GM21576 (cell line): Measurements from ENCODE around the gene ST6GALNAC3.
"Not testable (repeated sequence)": the region's sequence is repeated elsewhere in the genome, so short reads cannot be mapped to it uniquely, and the experiment has no call there.

Experiments
- ATAC-seq: cut with Tn5 transposase; IDR thresholded peaks from one replicate; pipeline ENCODE4 v1.9.1; 2021; ENCODE audit warnings: mild to moderate bottlenecking, moderate library complexity; ENCODE audit not compliant: unreplicated experiment

ST6GALNAC3 gene

DNA sequence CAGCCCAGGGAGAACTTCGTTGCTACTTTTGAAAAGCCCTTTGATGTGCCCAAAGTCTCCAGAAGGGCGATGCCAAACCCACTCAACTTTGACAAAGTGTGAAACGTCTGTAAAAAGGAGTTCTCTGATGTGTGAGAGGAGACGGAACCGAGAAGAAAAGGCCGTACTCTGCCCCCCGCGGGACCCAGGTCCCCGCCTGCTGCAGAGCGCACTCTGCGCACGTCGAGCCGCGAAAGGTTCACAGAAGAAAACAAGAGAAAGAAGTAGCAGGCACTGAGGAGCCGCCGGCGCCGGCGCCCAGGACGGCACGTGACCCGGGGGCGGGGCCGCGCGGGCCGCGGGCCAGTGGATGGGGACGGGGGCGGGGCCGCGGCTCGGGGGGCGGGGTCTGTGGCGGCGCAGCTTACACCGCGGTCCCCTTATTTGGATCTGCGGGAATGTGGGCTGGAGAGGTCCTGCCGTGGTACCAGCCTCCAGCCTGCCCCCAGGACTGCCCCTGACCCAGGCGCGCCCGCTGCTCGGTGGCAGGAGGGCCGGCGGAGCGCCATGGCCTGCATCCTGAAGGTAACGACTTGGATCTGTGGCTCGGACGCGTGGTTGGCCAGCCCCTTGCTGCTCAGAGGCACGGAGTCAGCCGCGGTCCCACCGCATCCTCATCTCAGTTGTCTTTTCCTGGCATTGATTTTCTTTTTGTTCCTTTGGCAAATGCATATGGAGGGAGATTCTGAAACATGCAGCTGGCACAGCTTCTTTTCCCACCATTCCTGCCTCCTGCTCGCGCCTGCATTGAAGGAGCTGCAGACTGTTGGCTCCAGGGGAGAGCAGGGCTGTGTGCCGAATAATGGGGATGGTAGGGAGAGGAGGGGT lies at the start of gene ST6GALNAC3:
Gene ST6GALNAC3 (plus strand): TSS at position 426 of the 867 bp plus-strand sequence.
- ATAC-seq: peak; percentile 79

- no peak for ATAC-seq
These were observed 47.2 kb upstream of the ST6GALNAC3 start for GRCh38 chr1:76027341-76027740.

DNA sequence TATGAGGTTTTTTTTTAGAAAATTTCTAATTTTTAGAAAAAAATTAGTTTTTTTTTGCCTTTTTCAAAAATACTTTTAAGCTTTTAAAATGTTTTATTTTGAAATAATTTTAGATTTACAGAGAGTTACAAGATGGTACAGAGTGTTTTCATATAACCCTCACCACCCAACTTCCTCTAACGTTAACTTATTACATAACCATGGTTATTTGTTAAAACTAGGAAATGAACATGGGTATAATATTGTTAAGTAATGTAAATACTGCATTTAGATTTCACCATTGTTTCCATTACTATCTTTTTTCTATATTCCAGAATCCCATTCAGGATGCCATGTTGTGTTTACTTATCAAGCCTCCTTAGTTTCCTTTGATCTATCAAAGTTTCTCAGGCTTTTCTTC lies 45.2 kb upstream of the ST6GALNAC3 start:
- no peak for ATAC-seq

- ATAC-seq: no peak
These were observed 43.0 kb upstream of the ST6GALNAC3 start for GRCh38 chr1:76031496-76031895.

DNA sequence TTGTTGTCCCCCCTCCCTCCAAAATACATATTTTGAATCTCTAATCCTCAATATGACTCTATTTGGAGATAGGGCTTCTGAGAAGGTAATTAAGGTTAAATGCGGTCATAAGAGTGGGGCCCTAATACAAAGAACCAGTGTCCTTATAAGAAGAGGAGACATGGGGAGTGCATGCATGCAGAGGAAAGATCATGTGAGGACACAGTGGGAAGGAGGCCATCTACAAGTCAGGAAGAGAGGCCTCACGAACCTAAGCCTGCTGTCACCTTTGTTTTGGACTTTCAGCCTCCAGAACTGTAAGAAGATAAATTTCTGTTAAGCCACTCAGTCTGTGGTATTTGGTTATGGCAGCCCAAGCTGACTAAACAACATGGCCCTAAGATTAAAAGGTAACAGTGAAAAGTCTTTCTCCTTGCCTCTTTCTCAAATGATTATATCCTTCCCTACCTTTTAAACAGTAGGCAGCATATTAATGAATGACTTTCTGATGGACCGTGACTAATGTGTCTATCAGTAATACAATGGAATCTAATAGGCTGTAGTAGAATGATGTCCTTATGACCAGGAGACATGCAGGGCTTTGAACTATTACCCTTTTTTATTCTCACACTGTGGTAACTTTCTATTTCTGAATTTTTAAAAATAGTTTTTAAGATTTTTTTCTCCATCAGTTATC lies 40.6 kb upstream of the ST6GALNAC3 start:
- ATAC-seq: no peak

DNA sequence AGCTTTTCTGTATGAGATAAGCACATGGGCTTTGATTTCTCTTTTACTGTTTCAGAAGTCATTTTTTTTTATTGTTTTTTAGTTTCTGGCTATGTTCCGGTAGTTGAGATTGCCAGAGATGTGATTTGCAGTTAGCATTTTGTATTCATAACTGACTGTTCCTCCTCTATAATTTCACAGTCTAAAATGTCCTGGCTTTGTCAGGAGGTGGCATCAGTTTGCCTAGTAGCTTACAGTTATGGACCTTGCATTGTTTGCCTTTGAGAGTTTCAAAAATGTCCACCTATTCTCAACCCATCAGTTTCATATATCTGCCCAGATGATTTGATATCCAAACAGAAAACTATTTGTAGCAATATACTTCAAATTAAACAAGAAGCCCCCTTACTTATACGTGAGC lies 39.5 kb upstream of the ST6GALNAC3 start:
- ATAC-seq: no peak

DNA sequence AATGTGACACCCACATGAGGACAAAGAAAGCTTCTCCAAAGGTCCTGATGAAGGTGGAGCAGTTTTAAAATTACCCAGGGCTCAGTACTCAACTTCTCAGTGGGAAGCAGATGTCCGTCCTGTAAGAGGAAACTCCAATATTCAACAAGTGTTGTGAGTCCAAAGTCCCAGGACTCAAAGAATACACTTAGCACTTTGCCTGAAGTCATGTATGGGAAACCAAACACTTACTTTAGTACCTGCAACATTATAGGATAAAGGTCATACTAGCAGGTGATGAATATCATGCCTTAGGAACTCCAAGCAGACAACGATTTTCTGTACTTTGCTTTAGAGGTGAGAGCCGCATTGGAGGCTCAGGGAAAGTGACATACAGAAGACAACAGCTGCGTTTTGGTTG lies 37.2 kb upstream of the ST6GALNAC3 start:
- ATAC-seq: no peak

- no peak for ATAC-seq
These were observed 36.1 kb upstream of the ST6GALNAC3 start for GRCh38 chr1:76038287-76039004.

- ATAC-seq: no peak
These were observed 28.4 kb upstream of the ST6GALNAC3 start for GRCh38 chr1:76046149-76046548.

DNA sequence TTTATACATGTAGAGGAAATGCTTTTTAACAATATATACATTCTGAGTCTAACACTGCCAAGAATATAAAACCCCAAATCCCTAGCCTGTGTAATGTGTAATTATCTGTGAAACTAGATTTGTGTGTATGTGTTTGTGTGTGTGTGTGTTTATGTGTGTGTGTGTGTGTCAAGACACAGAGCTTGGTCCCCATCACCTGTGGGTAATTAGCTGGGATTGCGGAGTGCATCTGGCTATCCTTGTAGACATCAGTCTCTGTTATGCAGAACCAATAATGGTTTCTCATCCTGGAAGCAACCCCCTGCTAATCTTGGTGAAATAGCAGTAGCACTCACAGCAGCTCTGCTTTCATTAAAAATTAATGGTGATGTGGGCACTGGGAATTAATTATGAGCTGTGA lies 26.3 kb upstream of the ST6GALNAC3 start:
- no peak for ATAC-seq

DNA sequence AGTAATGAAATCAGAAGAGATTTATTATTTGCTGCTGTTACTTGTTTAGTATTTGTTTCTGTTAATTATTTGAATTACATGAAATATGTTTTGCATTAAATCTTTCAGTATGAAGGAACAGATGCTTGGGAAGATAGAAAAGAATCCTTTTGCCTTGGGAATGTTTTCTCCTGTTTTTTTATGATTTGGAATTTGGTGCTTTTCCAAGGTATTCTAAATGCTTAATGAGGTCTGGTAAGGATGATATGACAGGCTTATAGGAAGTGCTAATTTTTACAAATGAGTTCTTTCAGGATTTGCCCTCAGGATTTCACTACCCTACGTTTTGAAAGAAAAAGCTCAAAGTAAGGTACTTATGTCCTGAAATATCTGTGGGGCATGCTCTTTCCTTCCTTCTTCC lies 25.6 kb upstream of the ST6GALNAC3 start:
- no peak for ATAC-seq

DNA sequence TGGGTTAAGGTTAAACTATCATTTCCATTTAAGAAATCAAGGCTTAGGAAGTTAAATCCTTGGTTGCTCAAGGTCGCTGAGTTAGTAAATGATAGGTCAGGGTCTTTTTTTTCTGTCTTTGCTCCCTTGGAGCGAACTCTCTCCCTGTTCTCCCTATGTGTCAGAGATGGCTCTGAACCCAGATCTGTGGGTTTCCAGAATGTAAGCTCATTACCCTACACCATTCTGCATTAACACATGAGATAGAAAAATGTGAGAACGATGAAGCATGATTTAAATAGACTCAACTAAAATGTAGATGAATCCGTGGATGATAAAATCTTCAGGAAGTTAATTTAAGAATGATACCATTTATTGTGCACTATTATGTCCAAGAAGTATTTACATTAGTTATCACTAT lies 25.0 kb upstream of the ST6GALNAC3 start:
- ATAC-seq: no peak

DNA sequence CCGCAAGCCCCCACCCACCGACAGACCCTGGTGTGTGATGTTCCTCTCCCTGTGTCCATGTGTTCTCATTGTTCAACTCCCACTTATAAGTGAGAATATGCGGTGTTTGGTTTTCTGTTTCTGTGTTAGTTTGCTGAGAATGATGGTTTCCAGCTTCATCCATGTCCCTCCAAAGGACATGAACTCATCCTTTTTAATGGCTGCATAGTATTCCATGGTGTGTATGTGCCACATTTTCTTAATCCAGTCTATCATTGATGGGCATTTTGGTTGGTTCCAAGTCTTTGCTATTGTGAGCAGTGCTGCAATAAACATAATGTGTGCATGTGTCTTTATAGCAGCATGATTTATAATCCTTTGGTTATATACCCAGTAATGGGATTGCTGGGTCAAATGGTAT lies 24.5 kb upstream of the ST6GALNAC3 start:
- ATAC-seq: not testable (repeated sequence)

GRCh38 chr1:76053021-76053420 lies 21.5 kb upstream of the ST6GALNAC3 start:
- no peak for ATAC-seq

DNA sequence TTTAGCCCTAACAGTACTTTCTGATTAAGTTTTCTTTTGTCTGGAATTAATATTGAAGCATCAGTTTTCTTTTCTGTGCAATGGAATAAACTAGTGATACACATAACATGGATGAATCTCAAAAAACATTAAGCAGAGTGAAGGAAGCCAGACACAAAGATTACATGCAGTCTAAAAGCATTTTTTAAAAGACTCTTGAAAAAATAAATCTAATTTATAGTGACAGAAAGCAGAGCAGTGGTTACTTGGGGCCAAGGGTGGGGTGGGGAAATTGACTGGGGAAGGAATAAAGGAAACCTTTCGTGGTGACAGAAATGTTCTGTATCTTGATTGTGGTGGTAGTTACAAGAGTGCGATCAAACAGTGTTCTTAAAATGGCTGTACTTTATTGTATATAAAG lies 20.2 kb upstream of the ST6GALNAC3 start:
- no peak for ATAC-seq

GRCh38 chr1:76055987-76056386 lies 18.6 kb upstream of the ST6GALNAC3 start:
- ATAC-seq: no peak

GRCh38 chr1:76059451-76059850 lies 15.1 kb upstream of the ST6GALNAC3 start:
- ATAC-seq: no peak

GRCh38 chr1:76065270-76065669 lies 9.3 kb upstream of the ST6GALNAC3 start:
- no peak for ATAC-seq

GRCh38 chr1:76066394-76066793 lies 8.2 kb upstream of the ST6GALNAC3 start:
- ATAC-seq: no peak

DNA sequence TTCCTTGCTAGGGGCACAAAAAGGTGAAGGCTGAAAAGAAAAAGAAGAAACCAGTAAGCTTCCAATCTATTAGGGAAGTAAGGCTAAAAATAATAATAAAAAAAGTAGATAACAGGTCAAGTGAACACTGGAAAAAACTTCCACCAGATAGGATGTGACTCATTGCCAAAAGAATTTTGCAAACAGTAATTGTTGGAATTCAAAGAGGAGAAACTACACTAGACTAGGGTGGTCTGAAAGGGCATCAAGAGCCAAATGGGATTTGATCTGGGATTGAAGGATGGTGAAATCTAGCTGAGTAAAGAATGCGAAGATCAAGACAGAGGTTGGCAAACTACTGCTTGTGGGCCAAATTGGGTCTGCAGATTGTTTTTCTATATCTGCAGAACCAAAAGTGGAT lies 6.0 kb upstream of the ST6GALNAC3 start:
- no peak for ATAC-seq

GRCh38 chr1:76068953-76069561 lies 5.5 kb upstream of the ST6GALNAC3 start:
- ATAC-seq: no peak
